GM23338 (cell line): ENCODE results near the gene NIN. TPM values are rescaled to one million over a fixed set of nuclear protein-coding genes. Genes with fewer than 3 reads are reported as not detected.
A peak's percentile ranks its signal among the peaks of the same experiment; 100 is the strongest.

Source experiments
- ATAC-seq: fragments of 200-7000 bp; cut with Tn5 transposase; 3 replicates; pipeline ENCODE4 v1.9.1; 2020
- DNase-seq: peaks from one replicate; pipeline ENCODE4 v3.0.0-alpha.2; 2015; ENCODE audit warnings: low spot score
- H2AFZ ChIP-seq: fragments of 200-600 bp; sonication (generic); 2 replicates; pipeline ENCODE4 v1.8.0; 2016; ENCODE audit warnings: antibody characterized with exemption, mild to moderate bottlenecking, moderate library complexity
- H3F3A ChIP-seq: fragments of 200-600 bp; sonication (generic); replicated peaks from 2 replicates; pipeline ENCODE4 v1.8.0; 2017; ENCODE audit warnings: antibody characterized with exemption, mixed run types, low read depth
- H3K27ac ChIP-seq: fragments of 200-600 bp; sonication (generic); 2 replicates; pipeline ENCODE4 v1.6.1; 2016; ENCODE audit warnings: low read depth
- H3K27me3 ChIP-seq: fragments of 200-600 bp; sonication (generic); 2 replicates; pipeline ENCODE4 v1.8.0; 2016; ENCODE audit warnings: mild to moderate bottlenecking, mixed run types, moderate library complexity; ENCODE audit not compliant: insufficient read depth
- H3K36me3 ChIP-seq: fragments of 200-600 bp; sonication (generic); 2 replicates; pipeline ENCODE4 v1.8.0; 2016; ENCODE audit warnings: mild to moderate bottlenecking; ENCODE audit not compliant: insufficient read depth
- H3K4me1 ChIP-seq: fragments of 200-600 bp; sonication (generic); 2 replicates; pipeline ENCODE4 v1.8.0; 2016; ENCODE audit warnings: mild to moderate bottlenecking, moderate library complexity; ENCODE audit not compliant: insufficient read depth
- H3K4me2 ChIP-seq: fragments of 200-600 bp; sonication (generic); 2 replicates; pipeline ENCODE4 v1.7.1; 2017; ENCODE audit warnings: mixed run types
- H3K4me3 ChIP-seq: fragments of 200-600 bp; sonication (generic); 2 replicates; pipeline ENCODE4 v1.6.1; 2016; ENCODE audit warnings: mixed run types
- H3K79me2 ChIP-seq: fragments of 200-600 bp; sonication (generic); replicated peaks from 2 replicates; pipeline ENCODE4 v1.8.0; 2017; ENCODE audit warnings: mild to moderate bottlenecking; ENCODE audit not compliant: insufficient read depth
- H3K9me2 ChIP-seq: fragments of 200-600 bp; sonication (generic); 2 replicates; pipeline ENCODE4 v1.8.0; 2017; ENCODE audit not compliant: insufficient read depth
- H4K20me1 ChIP-seq: fragments of 200-600 bp; sonication (generic); replicated peaks from 2 replicates; pipeline ENCODE4 v1.8.0; 2017; ENCODE audit warnings: mild to moderate bottlenecking; ENCODE audit not compliant: insufficient read depth
- H3K27ac Mint-ChIP-seq: 2 replicates; pipeline ENCODE4 v1.8.0; 2020; ENCODE audit warnings: inconsistent platforms, mild to moderate bottlenecking, moderate library complexity, mixed read lengths
- H3K27me3 Mint-ChIP-seq: 3 replicates; pipeline ENCODE4 v1.8.0; 2022; ENCODE audit warnings: low read depth, mild to moderate bottlenecking, moderate library complexity, mixed read lengths, inconsistent platforms; ENCODE audit not compliant: insufficient read depth, poor library complexity
- H3K36me3 Mint-ChIP-seq: 3 replicates; pipeline ENCODE4 v1.8.0; 2021; ENCODE audit warnings: low read depth, mild to moderate bottlenecking, inconsistent platforms, moderate library complexity, mixed read lengths
- H3K4me1 Mint-ChIP-seq: 3 replicates; pipeline ENCODE4 v1.8.0; 2020; ENCODE audit warnings: mild to moderate bottlenecking, inconsistent platforms, mixed read lengths
- H3K4me3 Mint-ChIP-seq: 3 replicates; pipeline ENCODE4 v1.8.0; 2021; ENCODE audit warnings: moderate library complexity, mild to moderate bottlenecking, inconsistent platforms, mixed read lengths
- H3K9me3 Mint-ChIP-seq: 3 replicates; pipeline ENCODE4 v1.8.0; 2020; ENCODE audit warnings: moderate library complexity, mild to moderate bottlenecking, inconsistent platforms, mixed read lengths
- CREB1 ChIP-seq: fragments of 250-450 bp; sonication (Bioruptor Pico); IDR thresholded peaks from 2 replicates; pipeline ENCODE4 v1.5.0; 2020; ENCODE audit warnings: low read depth, mild to moderate bottlenecking, moderate library complexity
- EZH2 ChIP-seq: fragments of 200-600 bp; sonication (generic); IDR thresholded peaks from one replicate; pipeline ENCODE4 v1.8.0; 2017; ENCODE audit warnings: antibody characterized with exemption, mild to moderate bottlenecking, low read depth; ENCODE audit not compliant: unreplicated experiment
- EZH2phosphoT487 ChIP-seq: fragments of 200-600 bp; sonication (generic); IDR thresholded peaks from one replicate; pipeline ENCODE4 v1.8.1; 2018; ENCODE audit warnings: antibody characterized with exemption; ENCODE audit not compliant: unreplicated experiment
- NANOG ChIP-seq: IDR thresholded peaks from 2 replicates; pipeline ENCODE4 v1.6.1; 2016; ENCODE audit warnings: antibody characterized with exemption, borderline replicate concordance
- REST ChIP-seq: IDR thresholded peaks from one replicate; pipeline ENCODE4 v1.6.1; 2018; ENCODE audit warnings: antibody characterized with exemption; ENCODE audit not compliant: unreplicated experiment
- STAT1 ChIP-seq: IDR thresholded peaks from one replicate; pipeline ENCODE4 v1.6.1; 2016; ENCODE audit warnings: antibody characterized with exemption; ENCODE audit not compliant: unreplicated experiment
- ZNF114 ChIP-seq: fragments of 250-450 bp; sonication (Bioruptor Pico); IDR thresholded peaks from 2 replicates; pipeline ENCODE4 v1.5.0; 2020; ENCODE audit warnings: mild to moderate bottlenecking, moderate library complexity
- ZNF331 ChIP-seq: fragments of 250-450 bp; sonication (Bioruptor Pico); IDR thresholded peaks from 2 replicates; pipeline ENCODE4 v1.5.0; 2020; ENCODE audit warnings: low read depth, mild to moderate bottlenecking, moderate library complexity
- ZNF462 ChIP-seq: fragments of 250-450 bp; sonication (Bioruptor Pico); IDR thresholded peaks from 2 replicates; pipeline ENCODE4 v1.5.0; 2020; ENCODE audit warnings: mild to moderate bottlenecking, moderate library complexity
- polyA plus RNA-seq: library from polyadenylated mRNA; unstranded; fragments of >200 nt; fragmentation: Nextera tagmentation; extraction: Ambion mirVana; gene quantifications from 2 replicates; pipeline ENCODE4 v1.2.1, GENCODE V29; 2016
- total RNA-seq: library from RNA; depleted of rRNA; stranded (reverse); fragments of >200 nt; shearing (Covaris generic); gene quantifications from 2 replicates; pipeline ENCODE4 v1.2.3, GENCODE V29; 2014

NIN gene
- total and polyA plus RNA-seq, 2 experiments from 2014 or later = 7.4 to 17.4 TPM

- TF ChIP-seq NANOG = no peak
These were observed 54.4 kb downstream of the NIN start (continued) for GRCh38 chr14:50776522-50776921.

GRCh38 chr14:50775357-50775756, 55.6 kb downstream of the NIN start:
- Histone ChIP-seq H3K79me2 (no peaks in the 10 kb centered on the region), H4K20me1 (no peaks in the 10 kb centered on the region), H3K27me3 (no peaks in the 10 kb centered on the region), H3K4me3 (no peak overlapping the region), H3F3A (0 out of 2 replicates have a peak, but pooled peaks cover 3% of the 10 kb centered on the region), H3K27ac (no peak overlapping the region), H3K9me2 (no peaks in the 10 kb centered on the region), H3K4me2 (no peak overlapping the region), H2AFZ (no peak overlapping the region), H3K36me3 (no peaks in the 10 kb centered on the region), H3K4me1 (peaks cover 5% of the 10 kb centered on the region; the same call in 1 of the 2 replicates)
- Mint-ChIP-seq H3K4me1 (peaks cover 3% of the 10 kb centered on the region; the same call in 1 of the 3 replicates), H3K36me3 (peaks cover 17% of the 10 kb centered on the region), H3K9me3 (no peaks in the 10 kb centered on the region), H3K27me3 (peaks cover 3% of the 10 kb centered on the region), H3K27ac (peak overlapping the region; percentile 70; the same call in 1 of the 2 replicates), H3K4me3 (no peak overlapping the region)
- DNase-seq (no peak), ATAC-seq (no peak)
- TF ChIP-seq ZNF331 (CRISPR knock-in tag) (no peak), ZNF114 (CRISPR knock-in tag) (no peak)

- Histone ChIP-seq H3K4me1 (peaks cover 5% of the 10 kb centered on the region; the same call in 1 of the 2 replicates), H3F3A (0 out of 2 replicates have a peak, but pooled peaks cover 3% of the 10 kb centered on the region), H2AFZ (no peak overlapping the region), H3K27ac (no peak overlapping the region), H3K4me3 (no peak overlapping the region), H3K79me2 (no peaks in the 10 kb centered on the region), H3K4me2 (no peak overlapping the region), H3K9me2 (no peaks in the 10 kb centered on the region), H3K27me3 (no peaks in the 10 kb centered on the region), H3K36me3 (no peaks in the 10 kb centered on the region), H4K20me1 (no peaks in the 10 kb centered on the region)
- Mint-ChIP-seq H3K27ac (peak overlapping the region; percentile 70; the same call in 1 of the 2 replicates), H3K4me1 (peaks cover 3% of the 10 kb centered on the region; the same call in 1 of the 3 replicates), H3K36me3 (peaks cover 23% of the 10 kb centered on the region), H3K4me3 (no peak overlapping the region), H3K27me3 (peaks cover 3% of the 10 kb centered on the region), H3K9me3 (no peaks in the 10 kb centered on the region)
- DNase-seq = no peak
- no peak for ATAC-seq
- TF ChIP-seq ZNF462 (no peak), CREB1 (CRISPR knock-in tag) (no peak), ZNF114 (CRISPR knock-in tag) (no peak), STAT1 (no peak), ZNF331 (CRISPR knock-in tag) (no peak), EZH2 (no peak), REST (no peak), EZH2phosphoT487 (no peak)
These were observed 56.3 kb downstream of the NIN start for GRCh38 chr14:50774542-50775267.
